Esophagus squamous epithelium (tissue), 4 donors: Measurements from ENCODE around the gene PECR.

Source experiments
- CTCF ChIP-seq, 6 experiments: fragments of 450-650 bp in 4 of 6; fragments of 200-600 bp in 2 of 6; sonication (generic) in 2 of 6; IDR thresholded peaks; one replicate each; pipeline ENCODE4 v1.5.1; 2016 to 2019; ENCODE audit warnings: antibody characterized with exemption in 6 of 6, mild to moderate bottlenecking in 4 of 6, moderate library complexity in 4 of 6
- POLR2A ChIP-seq, 4 donors: fragments of 450-650 bp; IDR thresholded peaks; one replicate each; pipeline ENCODE4 v1.6.1; 2017; ENCODE audit warnings: antibody characterized with exemption in 4 of 4, mild to moderate bottlenecking in 4 of 4, moderate library complexity in 3 of 4

- TF ChIP-seq POLR2A (IDR thresholded peaks at IDR 0.05) (no peak), CTCF (IDR thresholded peaks at IDR 0.05) (no peak)
Measured at GRCh38 chr2:216033403-216033802, 48.2 kb downstream of the PECR start.
